GM12878 (cell line): ENCODE data around the gene MGAT5. TPM values are rescaled to one million over a fixed set of nuclear protein-coding genes. Genes with fewer than 3 reads are reported as not detected.

ENCODE experiments used
- ATAC-seq: fragments of 200-7000 bp; cut with Tn5 transposase; 3 replicates; pipeline ENCODE4 v1.9.1; 2020; ENCODE audit warnings: mild to moderate bottlenecking, moderate library complexity
- BruUV-seq: library from RNA; stranded (reverse); fragments of 400-500 nt; replicated peaks from 2 replicates; lab custom pipeline; 2021; lab: Mats Ljungman, UMichigan
- CTCF ChIA-PET: fragments of 300-600 bp; sonication (Branson Sonifier 250); formaldehyde crosslinking; extraction: SDS; loops from one replicate; lab custom pipeline; 2021; ENCODE audit warnings: inconsistent platforms; lab: Yijun Ruan, JAX
- POLR2A ChIA-PET: fragments of 350-600 bp; formaldehyde crosslinking; extraction: SDS; loops from one replicate; lab custom pipeline; 2021; ENCODE audit warnings: inconsistent platforms; lab: Charles Lee
- RAD21 ChIA-PET: fragments of 300-600 bp; sonication (Branson Sonifier 250); formaldehyde crosslinking; loops from one replicate; lab custom pipeline; 2023; ENCODE audit warnings: antibody characterized with exemption; ENCODE audit not compliant: unreplicated experiment; lab: Charles Lee
- SMC1A ChIA-PET: fragments of 300-600 bp; sonication (Branson Sonifier 250); formaldehyde crosslinking; loops from one replicate; lab custom pipeline; 2023; ENCODE audit not compliant: unreplicated experiment, uncharacterized antibody; lab: Charles Lee
- DNase-seq: peaks from one replicate; pipeline ENCODE4 v3.0.0-alpha.2; 2011; ENCODE audit warnings: low read depth, low spot score
- FAIRE-seq: peaks from 3 replicates; lab custom pipeline; 2011; peaks lifted over from hg19 to GRCh38; lab: Jason Lieb, UNC
- H2AFZ ChIP-seq: 2 replicates; pipeline ENCODE4 v1.6.0; 2011; ENCODE audit warnings: low read depth, low read length, control low read depth; ENCODE audit not compliant: control insufficient read depth
- H3K27ac ChIP-seq: 2 replicates; pipeline ENCODE4 v1.5.1; 2011; ENCODE audit warnings: control low read depth; ENCODE audit not compliant: control insufficient read depth, insufficient read depth
- H3K27me3 ChIP-seq, 2 experiments: replicated peaks in 1 of 2; 2 replicates each; pipeline versions ENCODE4 v1.6.0 to v1.6.1; 2011; ENCODE audit warnings: low read length in 1 of 2; ENCODE audit not compliant: control insufficient read depth in 2 of 2, insufficient read depth in 2 of 2
- H3K36me3 ChIP-seq, 2 experiments: 2 replicates each; pipeline ENCODE4 v1.5.1; 2011; ENCODE audit warnings: low read length in 1 of 2; ENCODE audit not compliant: control insufficient read depth in 2 of 2, insufficient read depth in 2 of 2
- H3K4me1 ChIP-seq: 2 replicates; pipeline ENCODE4 v1.6.1; 2011; ENCODE audit warnings: mild to moderate bottlenecking, low read length, moderate library complexity, mixed read lengths; ENCODE audit not compliant: control insufficient read depth, insufficient read depth
- H3K4me2 ChIP-seq: 2 replicates; pipeline ENCODE4 v1.6.0; 2011; ENCODE audit warnings: control low read depth; ENCODE audit not compliant: control insufficient read depth, insufficient read depth
- H3K4me3 ChIP-seq: fragments of 200-600 bp; sonication (generic); 2 replicates; pipeline ENCODE4 v1.5.1; 2016
- H3K79me2 ChIP-seq: 2 replicates; pipeline ENCODE4 v1.6.0; 2011; ENCODE audit warnings: low read length; ENCODE audit not compliant: control insufficient read depth, insufficient read depth
- H3K9ac ChIP-seq: 2 replicates; pipeline ENCODE4 v1.8.0; 2011; ENCODE audit warnings: low read length, control low read depth, mixed read lengths; ENCODE audit not compliant: control insufficient read depth, insufficient read depth
- H3K9me3 ChIP-seq: replicated peaks from 3 replicates; pipeline ENCODE4 v1.5.1; 2011; ENCODE audit warnings: mild to moderate bottlenecking, low read length; ENCODE audit not compliant: control insufficient read depth, insufficient read depth
- H4K20me1 ChIP-seq: 2 replicates; pipeline ENCODE4 v1.6.0; 2011; ENCODE audit not compliant: control insufficient read depth, insufficient read depth
- BHLHE40 ChIP-seq, 2 experiments: fragments of 450-650 bp in 1 of 2; IDR thresholded peaks; 2 replicates each; pipeline ENCODE4 v1.6.1; 2011 to 2017; ENCODE audit warnings: low read depth in 2 of 2, borderline replicate concordance in 1 of 2, improper control_type of control experiment in 1 of 2, low read length in 1 of 2, mild to moderate bottlenecking in 1 of 2
- CBX5 ChIP-seq: sonication (generic); IDR thresholded peaks from 2 replicates; pipeline ENCODE4 v1.6.1; 2016; ENCODE audit warnings: low read depth, moderate library complexity, mild to moderate bottlenecking, inconsistent platforms
- HDGF ChIP-seq: fragments of 450-650 bp; IDR thresholded peaks from 2 replicates; pipeline ENCODE4 v1.6.1; 2016; ENCODE audit warnings: antibody characterized with exemption
- IRF5 ChIP-seq: fragments of 450-650 bp; IDR thresholded peaks from 2 replicates; pipeline ENCODE4 v1.6.1; 2017; ENCODE audit warnings: borderline replicate concordance
- KLF5 ChIP-seq: fragments of 450-650 bp; IDR thresholded peaks from 2 replicates; pipeline ENCODE4 v1.6.1; 2014; ENCODE audit warnings: mild to moderate bottlenecking; ENCODE audit not compliant: partially characterized antibody
- MLLT1 ChIP-seq: fragments of 450-650 bp; IDR thresholded peaks from 2 replicates; pipeline ENCODE4 v1.6.1; 2016; ENCODE audit warnings: mild to moderate bottlenecking
- NFXL1 ChIP-seq: fragments of 450-650 bp; IDR thresholded peaks from 2 replicates; pipeline ENCODE4 v1.6.1; 2017; ENCODE audit warnings: antibody characterized with exemption, mild to moderate bottlenecking, borderline replicate concordance
- PBX3 ChIP-seq: IDR thresholded peaks from 2 replicates; pipeline ENCODE4 v1.6.1; 2011; ENCODE audit warnings: mild to moderate bottlenecking, low read depth, low read length, moderate library complexity; ENCODE audit not compliant: insufficient replicate concordance
- SIX5 ChIP-seq: IDR thresholded peaks from 2 replicates; pipeline ENCODE4 v1.6.1; 2011; ENCODE audit warnings: mild to moderate bottlenecking, low read depth, low read length, moderate library complexity; ENCODE audit not compliant: severe bottlenecking
- SMAD1 ChIP-seq: fragments of 450-650 bp; IDR thresholded peaks from 2 replicates; pipeline ENCODE4 v1.6.1; 2018; ENCODE audit warnings: mild to moderate bottlenecking, low read depth; ENCODE audit not compliant: partially characterized antibody
- SPI1 ChIP-seq: IDR thresholded peaks from 2 replicates; pipeline ENCODE4 v1.6.1; 2011; ENCODE audit warnings: low read depth, mild to moderate bottlenecking, low read length, moderate library complexity, borderline replicate concordance; ENCODE audit not compliant: insufficient read depth
- TBL1XR1 ChIP-seq: IDR thresholded peaks from 2 replicates; pipeline ENCODE4 v1.6.1; 2012; ENCODE audit warnings: low read depth, low read length, improper control_type of control experiment
- USF1 ChIP-seq: IDR thresholded peaks from 2 replicates; pipeline ENCODE4 v1.6.1; 2011; ENCODE audit warnings: borderline replicate concordance, low read depth, mild to moderate bottlenecking, moderate library complexity, mixed read lengths, low read length; ENCODE audit not compliant: insufficient read depth; ENCODE audit errors: extremely low read length
- YBX1 ChIP-seq: fragments of 450-650 bp; IDR thresholded peaks from 2 replicates; pipeline ENCODE4 v1.6.1; 2016; ENCODE audit warnings: antibody characterized with exemption
- ZBTB11 ChIP-seq: fragments of 450-650 bp; formaldehyde crosslinking; IDR thresholded peaks from 2 replicates; pipeline ENCODE4 v1.5.0; 2022; ENCODE audit warnings: mild to moderate bottlenecking, missing genetic modification characterization
- WGBS: methylation state at CpG from one replicate; pipeline ENCODE4 v1.1.6; 2016; ENCODE audit warnings: low lambda C conversion rate; ENCODE audit not compliant: insufficient replicate concordance, insufficient coverage; ENCODE audit errors: missing lambda C conversion rate; 5-methylcytosine and 5-hydroxymethylcytosine counted together
- in situ Hi-C: fragments of 300-500 bp; cut with MboI; formaldehyde crosslinking; loops from 9 replicates; pipeline ENCODE4 v1.14.3; 2018; ENCODE audit warnings: mixed read lengths
- intact Hi-C: fragments of 100-400 bp; cut with micrococcal nuclease; formaldehyde crosslinking; loops from one replicate; pipeline ENCODE4 v1.14.2; 2022; ENCODE audit not compliant: unreplicated experiment
- polyA plus RNA-seq, 11 experiments: library from polyadenylated mRNA; depleted of rRNA in 4 of 11; unstranded in 6 of 11; stranded (reverse) in 5 of 11; fragments of >200 nt; fragmentation: Nextera tagmentation in 4 of 11; fragmentation: Illumina TruSeq in 1 of 11; extraction: Ambion mirVana in 4 of 11; extraction: Trizol in 1 of 11; gene quantifications; 1 replicate in 1 of 11; 2 replicates in 10 of 11; pipeline versions ENCODE4 v1.2.1 to v1.2.3, GENCODE V29; 2011 to 2016; ENCODE audit warnings: inconsistent platforms in 2 of 11, missing spikeins in 2 of 11, low read depth in 1 of 11
- total RNA-seq, 4 experiments: library from RNA; depleted of rRNA in 3 of 4; stranded (reverse); fragments of >200 nt in 3 of 4; fragmentation: Illumina TruSeq in 1 of 4; extraction: Trizol in 1 of 4; gene quantifications; 2 replicates each; pipeline versions ENCODE4 v1.2.1 to v1.2.3, GENCODE V29; 2013 to 2021

MGAT5 gene
- total and polyA plus RNA-seq, 10 of the 15 experiments (the other 5 are each of a cell fraction or from before 2014, with no cell fraction given): 4.9 to 104 (median 36.2) TPM

GRCh38 chr2:134433979-134434378 lies 180.1 kb downstream of the MGAT5 start:
- ATAC-seq (no peak), DNase-seq (no peak), FAIRE-seq (no peak)
- Histone ChIP-seq H2AFZ (no peak overlapping the region), H3K36me3 (peaks cover 20 to 51% of the 10 kb centered on the region in 2 experiments), H3K9ac (no peak overlapping the region), H3K27ac (no peak overlapping the region), H3K79me2 (no peaks in the 10 kb centered on the region), H4K20me1 (no peaks in the 10 kb centered on the region), H3K27me3 (no peaks in the 10 kb centered on the region), H3K4me2 (no peak overlapping the region), H3K4me3 (no peak overlapping the region), H3K9me3 (no peaks in the 10 kb centered on the region), H3K4me1 (no peaks in the 10 kb centered on the region)
- whole genome bisulfite sequencing: 97% methylated on average over 6 of the region's 6 CpGs
- ChIA-PET CTCF (interaction anchor here (1.7 kb wide), 1 partner anchor 17 kb away, joined by 7 read pairs; no protein-coding TSS in a partner anchor), RAD21 (no interaction called here), POLR2A (no interaction called here), SMC1A (interaction anchor here (0.7 kb wide), 1 partner anchor 211 kb away, joined by 3 read pairs; no protein-coding TSS in a partner anchor)
- in situ Hi-C loops (no loop called here), intact Hi-C loops (no loop called here)
- BruUV-seq: no TSS peak
- TF ChIP-seq USF1 (no peak), MLLT1 (no peak), SPI1 (no peak), NFXL1 (no peak), SIX5 (no peak), TBL1XR1 (no peak), CBX5 (no peak), HDGF (no peak), BHLHE40 (IDR thresholded peaks at IDR 0.05; ENCODE audit: borderline replicate concordance in 1 of 2, low read depth in 2 of 2, low read length in 1 of 2) (no peak), ZBTB11 (CRISPR knock-in tag) (no peak), PBX3 (no peak), YBX1 (no peak), KLF5 (no peak), IRF5 (no peak), SMAD1 (no peak)
